Mesendoderm (in vitro differentiated cells): ENCODE results near the gene GRB10.

Experiments
- DNase-seq: peaks from one replicate; pipeline ENCODE4 v3.0.0; 2013
- H2AK5ac ChIP-seq: 2 replicates; pipeline ENCODE4 v1.6.1; 2013; ENCODE audit warnings: low read length, inconsistent platforms
- H2BK120ac ChIP-seq: 2 replicates; pipeline ENCODE4 v1.6.1; 2013; ENCODE audit warnings: low read depth, mild to moderate bottlenecking, low read length, moderate library complexity, mixed read lengths
- H2BK15ac ChIP-seq: replicated peaks from 2 replicates; pipeline ENCODE4 v1.6.1; 2013; ENCODE audit warnings: low read depth, mild to moderate bottlenecking, moderate library complexity
- H2BK5ac ChIP-seq: 2 replicates; pipeline ENCODE4 v1.6.1; 2013; ENCODE audit warnings: low read length, inconsistent platforms
- H3K18ac ChIP-seq: 2 replicates; pipeline ENCODE4 v1.6.1; 2013; ENCODE audit warnings: mild to moderate bottlenecking, low read length, mixed read lengths
- H3K23ac ChIP-seq: one replicate; pipeline ENCODE4 v1.6.1; 2013; ENCODE audit warnings: low read length
- H3K27ac ChIP-seq: 2 replicates; pipeline ENCODE4 v1.5.1; 2013; ENCODE audit warnings: low read depth, mild to moderate bottlenecking, inconsistent platforms, low read length, moderate library complexity
- H3K27me3 ChIP-seq: 2 replicates; pipeline ENCODE4 v1.6.1; 2013; ENCODE audit warnings: low read length, control low read depth, mild to moderate bottlenecking, inconsistent platforms; ENCODE audit not compliant: insufficient read depth, poor library complexity
- H3K36me3 ChIP-seq: 2 replicates; pipeline ENCODE4 v1.6.1; 2013; ENCODE audit warnings: low read length, inconsistent platforms; ENCODE audit not compliant: control insufficient read depth, insufficient read depth
- H3K4ac ChIP-seq: one replicate; pipeline ENCODE4 v1.6.1; 2013; ENCODE audit warnings: low read depth, mild to moderate bottlenecking, low read length, moderate library complexity
- H3K4me1 ChIP-seq: 2 replicates; pipeline ENCODE4 v1.6.1; 2013; ENCODE audit warnings: low read depth, low read length, inconsistent platforms; ENCODE audit not compliant: control insufficient read depth
- H3K4me2 ChIP-seq: 2 replicates; pipeline ENCODE4 v1.6.1; 2013; ENCODE audit warnings: low read length
- H3K4me3 ChIP-seq: 2 replicates; pipeline ENCODE4 v1.5.1; 2013; ENCODE audit warnings: mild to moderate bottlenecking, low read length
- H3K56ac ChIP-seq: one replicate; pipeline ENCODE4 v1.6.1; 2013; ENCODE audit warnings: low read length
- H3K79me1 ChIP-seq: 2 replicates; pipeline ENCODE4 v1.6.1; 2013; ENCODE audit warnings: low read length, inconsistent platforms
- H3K79me2 ChIP-seq: 2 replicates; pipeline ENCODE4 v1.6.1; 2013; ENCODE audit warnings: mild to moderate bottlenecking, low read length; ENCODE audit not compliant: control insufficient read depth, insufficient read depth
- H3K9ac ChIP-seq: 2 replicates; pipeline ENCODE4 v1.6.1; 2013; ENCODE audit warnings: low read length, inconsistent platforms
- H4K5ac ChIP-seq: one replicate; pipeline ENCODE4 v1.6.1; 2013; ENCODE audit warnings: low read length
- H4K8ac ChIP-seq: one replicate; pipeline ENCODE4 v1.6.1; 2013; ENCODE audit warnings: low read depth, mild to moderate bottlenecking, control low read depth, low read length, moderate library complexity
- whole genome bisulfite sequencing: extraction: QIAGEN DNeasy Blood & Tissue Kit; methylation state at CpG from one replicate; pipeline ENCODE4 v1.1.7; 2013; ENCODE audit warnings: low lambda C conversion rate, missing lambda C conversion rate; ENCODE audit not compliant: insufficient coverage; ENCODE audit errors: extremely low coverage; 5-methylcytosine and 5-hydroxymethylcytosine counted together

The GRB10 gene

GRCh38 chr7:50662996-50663395 lies 119.7 kb downstream of the GRB10 start:
- DNase-seq: no peak
- no peak overlapping the region for H3K4me3 ChIP-seq
- no peak overlapping the region for H3K56ac ChIP-seq
- peaks cover 27% of the 10 kb centered on the region for H3K79me1 ChIP-seq
- no peaks in the 10 kb centered on the region for H3K79me2 ChIP-seq
- H3K4me2 ChIP-seq: no peak overlapping the region
- H3K9ac ChIP-seq: no peak overlapping the region
- H3K36me3 ChIP-seq: peaks cover 11% of the 10 kb centered on the region
- H2BK120ac ChIP-seq: no peak overlapping the region
- H3K4me1 ChIP-seq: no peaks in the 10 kb centered on the region
- no peaks in the 10 kb centered on the region for H3K27me3 ChIP-seq
- H3K27ac ChIP-seq: no peak overlapping the region
- H2BK15ac ChIP-seq: no peak overlapping the region
- H4K5ac ChIP-seq: no peak overlapping the region
- no peak overlapping the region for H2BK5ac ChIP-seq
- H4K8ac ChIP-seq: no peak overlapping the region
- H3K23ac ChIP-seq: no peak overlapping the region
- no CpG with 5 or more reads among the region's 2 CpGs for WGBS
- H3K18ac ChIP-seq: no peak overlapping the region
- no peak overlapping the region for H2AK5ac ChIP-seq
- no peak overlapping the region for H3K4ac ChIP-seq

- H3K23ac ChIP-seq: no peak overlapping the region
- no peak overlapping the region for H3K56ac ChIP-seq
- no peak overlapping the region for H3K4me2 ChIP-seq
- no peak overlapping the region for H3K18ac ChIP-seq
- H3K27ac ChIP-seq: no peak overlapping the region
- no peak overlapping the region for H4K8ac ChIP-seq
- H4K5ac ChIP-seq: no peak overlapping the region
- no peaks in the 10 kb centered on the region for H3K27me3 ChIP-seq
- H3K4me3 ChIP-seq: no peak overlapping the region
- H3K4me1 ChIP-seq: no peaks in the 10 kb centered on the region
- WGBS: no CpG with 5 or more reads among the region's 4 CpGs
- peaks cover 27% of the 10 kb centered on the region for H3K79me1 ChIP-seq
- H2BK120ac ChIP-seq: no peak overlapping the region
- H2BK5ac ChIP-seq: no peak overlapping the region
- H3K9ac ChIP-seq: no peak overlapping the region
- H3K36me3 ChIP-seq: peaks cover 10% of the 10 kb centered on the region
- no peak overlapping the region for H3K4ac ChIP-seq
- no peaks in the 10 kb centered on the region for H3K79me2 ChIP-seq
- no peak overlapping the region for H2BK15ac ChIP-seq
- no peak for DNase-seq
- no peak overlapping the region for H2AK5ac ChIP-seq
These were observed 120.5 kb downstream of the GRB10 start for GRCh38 chr7:50662041-50662694.

GRCh38 chr7:50661345-50662040 lies 121.2 kb downstream of the GRB10 start:
- Histone ChIP-seq H3K4me3 (no peak overlapping the region), H2AK5ac (no peak overlapping the region), H3K4me2 (no peak overlapping the region), H4K8ac (no peak overlapping the region), H2BK5ac (no peak overlapping the region), H3K23ac (no peak overlapping the region), H3K56ac (no peak overlapping the region), H3K36me3 (peaks cover 10% of the 10 kb centered on the region), H3K79me1 (peaks cover 28% of the 10 kb centered on the region), H3K27ac (no peak overlapping the region), H3K9ac (no peak overlapping the region), H3K79me2 (no peaks in the 10 kb centered on the region), H3K27me3 (no peaks in the 10 kb centered on the region), H3K4me1 (no peaks in the 10 kb centered on the region), H4K5ac (no peak overlapping the region), H3K18ac (no peak overlapping the region), H3K4ac (no peak overlapping the region), H2BK120ac (no peak overlapping the region), H2BK15ac (no peak overlapping the region)
- no peak for DNase-seq
- WGBS: no CpG with 5 or more reads among the region's 9 CpGs

- no peaks in the 10 kb centered on the region for H3K79me2 ChIP-seq
- no peak overlapping the region for H3K56ac ChIP-seq
- no peak overlapping the region for H3K4me2 ChIP-seq
- H2BK15ac ChIP-seq: no peak overlapping the region
- WGBS: no CpG with 5 or more reads among the region's 5 CpGs
- no peak for DNase-seq
- H3K27ac ChIP-seq: no peak overlapping the region
- H3K27me3 ChIP-seq: no peaks in the 10 kb centered on the region
- peaks cover 25% of the 10 kb centered on the region for H3K79me1 ChIP-seq
- no peaks in the 10 kb centered on the region for H3K4me1 ChIP-seq
- H3K23ac ChIP-seq: no peak overlapping the region
- no peak overlapping the region for H2AK5ac ChIP-seq
- no peak overlapping the region for H3K4me3 ChIP-seq
- H3K4ac ChIP-seq: no peak overlapping the region
- no peak overlapping the region for H2BK5ac ChIP-seq
- no peak overlapping the region for H3K18ac ChIP-seq
- peaks cover 10% of the 10 kb centered on the region for H3K36me3 ChIP-seq
- no peak overlapping the region for H4K5ac ChIP-seq
- H2BK120ac ChIP-seq: no peak overlapping the region
- no peak overlapping the region for H4K8ac ChIP-seq
- H3K9ac ChIP-seq: no peak overlapping the region
These were observed 121.9 kb downstream of the GRB10 start for GRCh38 chr7:50660830-50661175.

GRCh38 chr7:50660040-50660829 lies 122.5 kb downstream of the GRB10 start:
- no peak overlapping the region for H3K56ac ChIP-seq
- H3K79me2 ChIP-seq: no peaks in the 10 kb centered on the region
- no peak overlapping the region for H3K4me3 ChIP-seq
- H3K79me1 ChIP-seq: peaks cover 25% of the 10 kb centered on the region
- no peaks in the 10 kb centered on the region for H3K27me3 ChIP-seq
- no peaks in the 10 kb centered on the region for H3K4me1 ChIP-seq
- no peak overlapping the region for H2BK5ac ChIP-seq
- H4K5ac ChIP-seq: no peak overlapping the region
- no peak overlapping the region for H2BK15ac ChIP-seq
- no peak overlapping the region for H4K8ac ChIP-seq
- WGBS: no CpG with 5 or more reads among the region's 30 CpGs
- H3K4ac ChIP-seq: no peak overlapping the region
- DNase-seq: no peak
- no peak overlapping the region for H3K9ac ChIP-seq
- peaks cover 10% of the 10 kb centered on the region for H3K36me3 ChIP-seq
- H3K27ac ChIP-seq: no peak overlapping the region
- no peak overlapping the region for H2BK120ac ChIP-seq
- H3K4me2 ChIP-seq: no peak overlapping the region
- H3K18ac ChIP-seq: no peak overlapping the region
- no peak overlapping the region for H3K23ac ChIP-seq
- H2AK5ac ChIP-seq: no peak overlapping the region
